Measurements from ENCODE around the gene CCL4.
"Not testable (repeated sequence)": the region's sequence is repeated elsewhere in the genome, so short reads cannot be mapped to it uniquely, and the experiment has no call there.

CCL4 gene

GRCh38 chr17:36105781-36106492 lies 2.3 kb downstream of the CCL4 start:
- no peaks in the 10 kb centered on the region for H3K79me2 ChIP-seq (ENCODE audit: insufficient read depth, low read length)
- no peak overlapping the region for H3K9ac ChIP-seq (ENCODE audit: low read depth, low read length, poor library complexity, severe bottlenecking)
- TF ChIP-seq CTCF (conservative IDR thresholded peaks at IDR 0.05; ENCODE audit: low read length) (no peak), EZH2phosphoT487 (IDR thresholded peaks at IDR 0.05; ENCODE audit: borderline replicate concordance) (no peak)
- H3K4me1 ChIP-seq (ENCODE audit: insufficient read depth, low read length, poor library complexity, severe bottlenecking) = no peaks in the 10 kb centered on the region
- H4K20me1 ChIP-seq (ENCODE audit: insufficient read depth, low read length, poor library complexity, severe bottlenecking) = no peaks in the 10 kb centered on the region
- H2AFZ ChIP-seq (ENCODE audit: low read length) = no peak overlapping the region
- H3K4me2 ChIP-seq (ENCODE audit: low read depth, low read length, poor library complexity, severe bottlenecking) = no peak overlapping the region
- H3K4me3 ChIP-seq (ENCODE audit: low read length, poor library complexity, severe bottlenecking) = no peak overlapping the region
- no peaks in the 10 kb centered on the region for H3F3A ChIP-seq (ENCODE audit: low read depth)
- H3K27me3 ChIP-seq (ENCODE audit: insufficient read depth, low read length, poor library complexity, severe bottlenecking) = no peaks in the 10 kb centered on the region
- H3K9me3 ChIP-seq (ENCODE audit: insufficient read depth, low read depth, low read length) = no peaks in the 10 kb centered on the region
- H3K9me2 ChIP-seq (replicated peaks; ENCODE audit: low read depth, low read length) = no peaks in the 10 kb centered on the region
- H3K36me3 ChIP-seq (ENCODE audit: insufficient read depth, low read length) = no peaks in the 10 kb centered on the region

DNA sequence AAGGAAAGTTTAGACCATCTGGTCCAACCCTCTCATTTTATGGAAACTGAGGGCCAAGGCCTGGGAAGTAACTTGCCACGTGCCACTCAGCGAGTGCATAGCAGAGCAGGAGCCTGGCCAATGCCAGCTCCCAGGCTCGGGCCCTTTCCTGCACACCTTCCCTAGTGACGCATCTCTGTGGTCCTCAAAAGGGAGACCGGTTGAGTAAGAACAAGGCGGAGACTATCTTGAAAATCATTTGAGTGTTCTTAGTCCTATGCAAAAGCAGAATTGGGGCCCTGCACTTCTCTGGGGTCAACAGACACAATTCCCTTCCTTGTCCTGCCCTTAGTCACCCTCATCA lies 2.8 kb downstream of the CCL4 start:
- Histone ChIP-seq H3K4me2 (ENCODE audit: low read depth, low read length, poor library complexity, severe bottlenecking) (no peak overlapping the region), H3K4me3 (ENCODE audit: low read length, poor library complexity, severe bottlenecking) (no peak overlapping the region), H3K79me2 (ENCODE audit: insufficient read depth, low read length) (no peaks in the 10 kb centered on the region), H2AFZ (ENCODE audit: low read length) (no peak overlapping the region), H3K9me3 (ENCODE audit: insufficient read depth, low read depth, low read length) (no peaks in the 10 kb centered on the region), H3F3A (ENCODE audit: low read depth) (no peaks in the 10 kb centered on the region), H4K20me1 (ENCODE audit: insufficient read depth, low read length, poor library complexity, severe bottlenecking) (no peaks in the 10 kb centered on the region), H3K4me1 (ENCODE audit: insufficient read depth, low read length, poor library complexity, severe bottlenecking) (no peaks in the 10 kb centered on the region), H3K36me3 (ENCODE audit: insufficient read depth, low read length) (no peaks in the 10 kb centered on the region), H3K27me3 (ENCODE audit: insufficient read depth, low read length, poor library complexity, severe bottlenecking) (no peaks in the 10 kb centered on the region), H3K9ac (ENCODE audit: low read depth, low read length, poor library complexity, severe bottlenecking) (no peak overlapping the region), H3K9me2 (replicated peaks; ENCODE audit: low read depth, low read length) (no peaks in the 10 kb centered on the region)
- TF ChIP-seq CTCF (conservative IDR thresholded peaks at IDR 0.05; ENCODE audit: low read length) = no peak
- TF ChIP-seq EZH2phosphoT487 (IDR thresholded peaks at IDR 0.05; ENCODE audit: borderline replicate concordance) = no peak

GRCh38 chr17:36107660-36108059 lies 4.0 kb downstream of the CCL4 start:
- H3K79me2 ChIP-seq (ENCODE audit: insufficient read depth, low read length) = no peaks in the 10 kb centered on the region
- H3K4me2 ChIP-seq (ENCODE audit: low read depth, low read length, poor library complexity, severe bottlenecking) = no peak overlapping the region
- H3K9me2 ChIP-seq (replicated peaks; ENCODE audit: low read depth, low read length) = no peaks in the 10 kb centered on the region
- no peaks in the 10 kb centered on the region for H3F3A ChIP-seq (ENCODE audit: low read depth)
- H3K9me3 ChIP-seq (ENCODE audit: insufficient read depth, low read depth, low read length) = no peaks in the 10 kb centered on the region
- H3K27me3 ChIP-seq (ENCODE audit: insufficient read depth, low read length, poor library complexity, severe bottlenecking) = no peaks in the 10 kb centered on the region
- no peak overlapping the region for H2AFZ ChIP-seq (ENCODE audit: low read length)
- no peaks in the 10 kb centered on the region for H4K20me1 ChIP-seq (ENCODE audit: insufficient read depth, low read length, poor library complexity, severe bottlenecking)
- TF ChIP-seq EZH2phosphoT487 (IDR thresholded peaks at IDR 0.05; ENCODE audit: borderline replicate concordance) (no peak), CTCF (conservative IDR thresholded peaks at IDR 0.05; ENCODE audit: low read length) (no peak)
- no peak overlapping the region for H3K4me3 ChIP-seq (ENCODE audit: low read length, poor library complexity, severe bottlenecking)
- no peaks in the 10 kb centered on the region for H3K4me1 ChIP-seq (ENCODE audit: insufficient read depth, low read length, poor library complexity, severe bottlenecking)
- H3K9ac ChIP-seq (ENCODE audit: low read depth, low read length, poor library complexity, severe bottlenecking) = no peak overlapping the region
- no peaks in the 10 kb centered on the region for H3K36me3 ChIP-seq (ENCODE audit: insufficient read depth, low read length)

DNA sequence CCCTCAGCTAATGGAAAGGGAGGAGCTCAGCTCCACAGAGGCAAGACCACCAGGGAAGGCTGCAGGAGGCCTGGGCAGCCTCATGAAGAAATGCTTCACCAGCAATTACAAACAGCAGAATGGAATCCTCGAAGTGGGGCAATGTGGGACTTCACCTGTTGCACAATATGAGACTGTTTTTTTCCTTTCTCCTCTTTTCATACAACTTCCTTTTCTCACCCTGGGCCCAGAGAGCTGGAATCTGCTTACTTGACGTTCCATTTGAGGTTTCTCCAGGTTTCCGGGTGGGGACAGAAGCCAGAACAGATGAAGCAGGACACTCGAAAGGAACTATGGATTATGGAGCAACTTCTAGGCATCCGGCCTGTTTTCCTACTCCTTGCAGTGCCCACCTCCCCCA lies 4.6 kb downstream of the CCL4 start:
- not testable (repeated sequence) for H3K4me2 ChIP-seq (ENCODE audit: low read depth, low read length, poor library complexity, severe bottlenecking); H3K4me1 ChIP-seq (ENCODE audit: insufficient read depth, low read length, poor library complexity, severe bottlenecking); H3K79me2 ChIP-seq (ENCODE audit: insufficient read depth, low read length); H3K4me3 ChIP-seq (ENCODE audit: low read length, poor library complexity, severe bottlenecking); H3K9me3 ChIP-seq (ENCODE audit: insufficient read depth, low read depth, low read length); H3K27me3 ChIP-seq (ENCODE audit: insufficient read depth, low read length, poor library complexity, severe bottlenecking); H3F3A ChIP-seq (ENCODE audit: low read depth); H3K9me2 ChIP-seq (replicated peaks; ENCODE audit: low read depth, low read length); H2AFZ ChIP-seq (ENCODE audit: low read length); H3K36me3 ChIP-seq (ENCODE audit: insufficient read depth, low read length); H4K20me1 ChIP-seq (ENCODE audit: insufficient read depth, low read length, poor library complexity, severe bottlenecking); H3K9ac ChIP-seq (ENCODE audit: low read depth, low read length, poor library complexity, severe bottlenecking)
